Measurements from ENCODE around the gene HP.
"Not testable (repeated sequence)": the region's sequence is repeated elsewhere in the genome, so short reads cannot be mapped to it uniquely, and the experiment has no call there.

Gene HP

DNA sequence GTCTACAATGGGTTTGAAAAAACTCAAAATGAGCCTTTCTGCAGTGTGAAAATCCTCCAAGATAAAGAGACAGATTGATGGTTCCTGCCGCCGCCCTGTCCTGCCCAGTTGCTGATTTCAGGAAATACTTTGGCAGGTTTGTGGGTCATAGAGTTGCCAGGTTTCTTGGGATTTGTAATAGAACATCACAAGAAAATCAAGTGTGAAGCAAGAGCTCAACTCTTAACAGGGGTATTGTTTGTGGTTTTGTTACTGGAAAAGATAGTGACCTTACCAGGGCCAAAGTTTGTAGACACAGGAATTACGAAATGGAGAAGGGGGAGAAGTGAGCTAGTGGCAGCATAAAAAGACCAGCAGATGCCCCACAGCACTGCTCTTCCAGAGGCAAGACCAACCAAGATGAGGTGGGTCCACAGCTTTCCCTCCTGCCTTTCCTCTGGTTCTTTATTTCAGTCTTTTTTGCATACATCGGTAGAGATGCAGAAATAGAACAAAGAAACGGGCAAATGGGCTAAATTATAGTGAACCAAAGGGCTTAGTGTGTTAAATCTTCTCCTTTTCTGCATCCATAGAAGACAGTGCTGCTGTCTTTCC lies at the start of gene HP:
TSS of gene HP (plus strand) at position 252 of the 594 bp plus-strand sequence. CDS start at position 400, 148 bp downstream.
- not testable (repeated sequence) for DNase-seq

DNA sequence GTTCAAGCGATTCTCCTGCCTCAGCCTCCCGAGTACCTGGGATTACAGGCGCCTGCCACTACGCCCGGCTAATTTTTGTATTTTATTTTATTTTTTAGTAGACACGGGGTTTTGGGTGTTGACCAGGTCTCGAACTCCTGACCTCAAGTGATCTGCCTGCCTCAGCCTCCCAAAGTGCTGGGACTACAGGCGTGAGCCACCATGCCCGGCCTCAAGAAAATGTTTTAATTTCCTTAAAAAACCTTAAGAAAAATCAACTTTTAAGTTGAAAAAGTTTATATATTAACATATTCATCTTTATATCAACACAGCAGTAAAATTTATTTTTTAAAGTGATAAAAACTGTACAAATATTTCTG lies 46.3 kb upstream of the HP start:
- DNase-seq: not testable (repeated sequence)

- peak; percentile 92 for DNase-seq
These were observed 45.7 kb upstream of the HP start, which contains the start of gene DHODH for GRCh38 chr16:72008424-72009216. DHODH (plus strand) TSS chr16:72008744; CDS start chr16:72008765, 21 bp downstream.

DNA sequence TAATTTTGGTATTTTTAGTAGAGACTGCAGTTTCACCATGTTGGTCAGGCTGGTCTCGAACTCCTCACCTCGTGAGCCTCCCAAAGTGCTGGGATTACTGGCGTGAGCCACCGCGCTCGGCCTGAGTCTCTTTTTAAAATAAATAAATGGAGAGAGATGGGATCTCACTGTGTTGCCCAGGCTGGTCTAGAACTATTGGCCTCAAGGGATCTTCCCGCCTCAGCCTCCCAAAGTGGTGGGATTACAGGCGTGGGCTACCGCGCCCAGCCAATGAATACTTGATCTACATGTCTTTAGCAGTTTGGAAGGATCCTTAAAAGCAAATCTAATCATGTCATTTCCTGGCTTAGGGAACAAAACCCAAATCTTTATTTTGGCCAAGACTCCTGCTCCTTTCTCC lies 44.5 kb upstream of the HP start:
- DNase-seq: no peak

GRCh38 chr16:72012607-72013006 lies 41.7 kb upstream of the HP start:
- no peak for DNase-seq

GRCh38 chr16:72013389-72013788 lies 40.9 kb upstream of the HP start:
- DNase-seq: no peak

- DNase-seq: no peak
These were observed 40.3 kb upstream of the HP start for GRCh38 chr16:72013888-72014581.

DNA sequence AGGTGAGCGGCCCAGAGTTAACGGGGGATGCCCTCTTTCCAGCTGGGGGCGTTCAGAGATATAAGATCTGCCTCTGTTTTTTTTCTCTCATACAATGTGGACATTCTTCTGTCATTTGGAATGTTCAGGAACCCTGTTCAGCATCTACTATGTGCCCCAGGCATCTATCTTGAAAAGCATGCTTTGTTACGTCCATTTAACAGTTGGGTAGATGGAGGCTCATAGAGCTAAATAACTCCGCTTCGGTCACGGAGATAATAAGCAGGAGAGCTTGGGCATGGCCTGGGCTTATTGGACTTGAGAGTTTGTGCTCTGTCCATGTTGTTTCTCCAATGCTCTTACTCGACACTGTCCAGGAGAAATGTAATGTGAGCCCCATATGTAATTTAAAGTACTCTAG lies 39.6 kb upstream of the HP start:
- DNase-seq: no peak

GRCh38 chr16:72015124-72015523 lies 39.2 kb upstream of the HP start:
- no peak for DNase-seq

DNA sequence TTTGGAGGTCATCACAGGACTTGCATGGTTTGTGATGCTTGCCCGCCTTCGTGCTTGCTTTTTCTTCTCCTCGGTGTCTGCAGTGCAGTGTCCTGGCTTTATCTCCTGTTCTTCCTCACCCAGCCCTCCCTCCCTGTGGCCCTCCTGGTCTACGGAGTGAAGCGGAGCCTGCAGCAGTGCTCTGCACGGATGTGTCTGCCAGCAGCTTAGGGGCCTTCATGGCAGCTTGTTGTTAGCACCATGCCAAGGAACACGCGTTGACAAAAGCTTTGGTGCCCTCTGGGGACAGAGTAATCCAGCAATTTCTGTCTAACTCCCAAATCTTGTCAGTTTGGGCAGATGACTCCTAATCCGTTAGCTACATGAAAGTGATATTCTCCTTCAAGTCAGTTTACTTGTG lies 35.8 kb upstream of the HP start:
- DNase-seq: no peak

GRCh38 chr16:72021043-72021442 lies 33.3 kb upstream of the HP start:
- no peak for DNase-seq

DNA sequence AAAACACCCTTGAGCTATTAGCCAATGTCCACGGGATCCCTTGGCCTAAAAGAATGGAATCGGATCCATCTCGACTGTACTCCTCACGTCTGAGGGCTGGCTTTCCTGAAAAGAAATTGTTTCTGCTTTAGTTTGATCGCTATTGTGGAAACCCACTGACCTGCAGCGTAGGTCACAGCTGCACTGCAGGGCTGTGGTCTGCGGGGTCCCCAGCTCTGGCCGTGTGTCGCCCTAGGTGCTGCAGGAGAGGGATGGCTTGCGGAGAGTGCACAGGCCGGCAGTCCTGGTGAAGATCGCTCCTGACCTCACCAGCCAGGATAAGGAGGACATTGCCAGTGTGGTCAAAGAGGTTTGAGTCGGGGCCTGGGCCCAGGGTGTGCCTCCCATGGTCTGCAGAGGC lies 32.2 kb upstream of the HP start:
- no peak for DNase-seq

DNA sequence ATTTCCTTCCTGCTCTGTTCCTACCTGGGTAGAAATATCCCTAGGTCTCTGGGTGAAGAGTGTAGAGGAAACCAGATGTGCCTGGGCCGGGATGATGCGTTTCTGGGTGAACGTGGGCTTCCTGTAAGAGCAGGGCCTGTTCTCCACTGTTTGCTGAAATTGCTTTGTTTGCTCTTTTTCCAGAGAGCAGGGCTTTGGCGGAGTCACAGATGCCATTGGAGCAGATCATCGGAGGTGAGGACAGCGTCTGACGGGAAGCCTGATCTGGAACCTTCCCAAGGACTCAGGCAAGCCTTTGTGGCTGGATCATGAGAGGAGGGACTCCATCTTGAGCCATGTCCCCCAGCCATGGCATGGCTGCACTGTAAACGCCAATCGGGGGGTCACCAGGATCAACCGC lies 30.3 kb upstream of the HP start:
- no peak for DNase-seq

DNA sequence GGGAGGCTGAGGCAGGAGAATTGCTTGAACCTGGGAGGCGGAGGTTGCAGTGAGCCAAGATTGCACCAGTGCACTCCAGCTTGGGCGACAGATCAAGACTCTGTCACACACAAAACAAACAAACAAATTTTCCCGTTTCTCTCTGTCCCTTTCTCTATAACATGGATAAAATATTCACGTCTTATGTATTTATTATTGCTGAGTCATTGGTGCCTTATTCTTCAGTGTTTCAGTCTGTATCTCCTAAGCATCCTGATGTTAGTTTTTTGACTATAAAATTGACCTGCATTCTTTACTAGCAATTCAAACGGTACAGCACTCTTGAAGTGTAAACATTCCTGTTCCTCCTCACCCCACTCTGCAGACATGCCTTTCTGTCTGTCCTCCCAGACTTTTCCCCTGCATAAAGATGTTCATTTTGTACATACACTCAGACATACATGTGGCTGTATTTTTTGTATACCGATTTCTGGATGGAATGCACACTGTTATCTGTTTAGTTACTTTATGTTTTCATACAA lies 29.4 kb upstream of the HP start:
- no peak for DNase-seq

DNA sequence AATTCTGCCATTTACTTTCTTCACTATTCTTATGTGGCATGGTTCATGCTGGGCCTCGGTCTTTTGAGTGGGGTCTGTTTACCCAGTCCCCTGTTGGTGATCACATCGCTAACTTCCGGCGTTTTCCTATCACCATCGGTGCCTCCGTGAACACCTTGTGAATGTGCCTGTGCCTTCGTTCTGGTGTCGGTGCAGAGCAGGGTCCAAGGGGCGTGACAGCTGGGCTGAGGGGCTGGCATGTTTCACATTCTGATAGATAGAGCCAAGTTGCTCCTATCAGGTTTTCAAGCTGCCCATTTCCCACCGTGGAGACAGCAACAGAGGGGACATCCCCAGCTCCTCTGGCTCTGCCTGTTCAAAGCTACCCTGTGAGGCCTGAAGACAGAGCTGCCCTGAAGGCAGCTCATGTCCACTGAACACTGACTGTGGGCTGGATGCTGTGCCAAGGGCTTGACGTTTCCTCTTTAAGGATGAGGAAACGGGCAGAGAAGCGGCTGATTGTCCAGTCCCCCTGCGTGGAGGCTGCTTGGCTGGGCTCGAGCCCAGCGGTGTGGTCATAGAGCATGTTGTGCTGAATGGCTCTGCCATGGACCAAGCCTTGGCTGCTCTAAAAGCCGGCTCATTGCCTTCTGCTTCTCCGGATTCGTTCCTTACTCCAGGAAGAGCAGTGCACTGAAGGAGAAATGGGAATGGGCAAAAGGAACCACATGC lies 28.7 kb upstream of the HP start:
- DNase-seq: no peak

DNA sequence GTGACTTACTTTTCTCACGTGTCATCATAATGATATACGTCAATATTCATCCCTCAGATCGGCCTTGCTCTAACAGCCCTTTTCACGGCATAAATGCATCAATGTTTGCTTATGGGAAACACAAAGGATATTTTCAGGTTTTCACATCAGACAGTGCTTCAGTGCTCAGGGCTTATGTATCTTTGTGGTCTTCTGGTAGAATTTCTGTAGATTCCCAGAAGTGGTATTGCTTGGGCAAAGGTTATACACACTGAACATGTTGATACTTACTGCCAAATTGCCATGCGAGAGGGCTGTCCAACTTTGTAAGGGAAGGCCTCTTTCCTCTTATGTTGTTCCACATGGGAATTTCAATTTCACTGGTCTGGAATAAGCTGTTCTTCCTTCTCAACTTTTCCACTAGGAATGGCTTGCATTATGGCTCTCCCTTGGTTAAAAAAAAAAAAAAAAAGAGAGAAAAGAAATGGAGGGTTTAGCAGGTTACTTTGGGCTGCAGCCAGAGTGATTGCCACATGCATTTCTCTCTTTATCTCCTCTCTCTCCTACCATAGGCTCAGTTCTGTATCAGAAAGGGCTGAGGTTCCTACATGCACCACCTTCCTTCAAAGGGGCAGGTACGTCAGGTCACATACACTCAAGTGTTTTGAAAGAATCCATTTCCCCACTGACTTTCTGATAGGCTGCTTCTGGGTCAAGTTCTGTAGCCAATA lies 26.5 kb upstream of the HP start:
- DNase-seq: no peak

- no peak for DNase-seq
These were observed 24.6 kb upstream of the HP start for GRCh38 chr16:72029567-72030271.

DNA sequence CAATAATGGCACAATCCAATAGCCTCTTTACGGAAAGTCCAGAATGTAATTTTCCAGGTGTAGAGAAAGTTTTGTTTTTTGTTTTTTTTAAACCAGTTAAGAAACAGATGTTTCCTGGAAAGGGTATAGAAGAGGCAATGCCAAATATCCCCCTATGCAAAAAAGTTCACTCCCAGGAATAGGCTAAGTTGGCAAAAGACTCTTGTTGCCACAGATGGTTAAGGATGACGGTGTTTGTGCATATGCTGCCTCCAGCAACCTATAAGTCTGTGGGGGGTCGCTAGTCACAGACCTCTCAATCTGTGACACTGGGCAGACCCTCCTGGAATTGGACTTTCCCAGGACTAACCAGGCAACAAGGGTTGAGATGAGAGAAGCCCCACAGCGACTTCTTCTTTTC lies 20.9 kb upstream of the HP start:
- DNase-seq: no peak

- no peak for DNase-seq
These were observed 18.2 kb upstream of the HP start for GRCh38 chr16:72036098-72036497.

- no peak for DNase-seq
These were observed 12.1 kb upstream of the HP start for GRCh38 chr16:72042157-72042660.

- DNase-seq: no peak
These were observed 11.2 kb upstream of the HP start for GRCh38 chr16:72043058-72043457.

- no peak for DNase-seq
These were observed 10.8 kb upstream of the HP start for GRCh38 chr16:72043539-72043938.
